ENCODE data around the gene MSANTD2. TPM values are rescaled to one million over a fixed set of nuclear protein-coding genes. Genes with fewer than 3 reads are reported as not detected.

Gene MSANTD2
- total RNA-seq, 1 donor from 2014 or later, result 17.9 TPM

DNA sequence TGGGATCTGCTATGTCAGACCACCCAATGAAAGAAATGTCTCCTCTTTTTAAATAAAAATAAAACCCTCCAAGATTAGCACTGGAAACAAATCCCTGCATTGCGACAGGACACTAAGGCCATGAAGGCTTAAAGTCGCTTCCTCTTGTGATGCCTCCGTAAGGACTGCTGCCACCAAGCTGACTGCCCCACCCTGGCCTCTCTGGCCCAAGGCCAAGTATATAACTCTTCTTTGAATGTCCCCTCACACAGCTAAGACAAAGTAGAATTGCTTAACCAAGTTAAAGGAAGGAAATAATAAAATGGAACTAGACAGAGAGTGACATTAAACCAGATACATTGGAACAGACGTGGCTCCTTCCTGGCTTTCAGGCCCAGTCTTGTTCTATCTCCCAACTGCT is 68.0 kb downstream of the MSANTD2 start:
- no peak for DNase-seq (ENCODE audit: low spot score)

DNA sequence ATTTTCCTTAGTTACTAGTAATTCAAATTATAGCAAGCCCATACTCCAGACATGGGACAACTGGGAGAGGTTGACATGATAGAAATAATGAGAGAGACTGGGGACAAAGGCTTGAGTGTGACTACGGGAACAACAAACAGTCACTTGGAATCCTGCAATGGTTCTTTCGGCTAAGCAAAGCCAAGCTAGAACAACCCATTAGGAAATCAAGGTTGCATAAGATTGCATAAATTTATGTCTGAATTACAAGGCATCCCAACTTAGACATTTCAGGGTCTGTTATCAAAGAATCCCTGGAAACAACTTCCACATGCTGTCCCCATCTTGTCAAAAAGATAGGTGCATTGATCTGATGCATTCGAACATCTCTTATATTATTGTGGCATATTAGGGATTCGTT is 70.6 kb downstream of the MSANTD2 start:
- DNase-seq (ENCODE audit: low spot score), result no peak

DNA sequence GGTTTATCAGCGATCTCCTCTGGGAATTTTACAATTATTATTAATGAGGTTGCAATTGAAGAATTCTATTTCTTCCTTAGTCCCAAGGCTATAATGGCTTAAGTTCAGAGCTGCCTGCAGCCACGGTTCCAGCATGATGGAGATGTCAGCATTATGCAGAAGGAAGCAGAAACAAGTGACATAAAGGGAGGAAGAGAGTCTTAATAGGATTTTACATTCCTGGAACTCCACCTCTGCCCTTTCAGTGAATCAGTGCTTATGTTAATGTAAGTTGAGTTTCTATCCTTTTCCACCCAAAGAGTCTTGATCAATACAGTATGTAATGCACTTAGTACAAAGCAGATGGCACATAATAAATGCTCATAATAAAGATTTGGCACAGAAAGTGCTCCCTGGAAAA is 72.1 kb downstream of the MSANTD2 start:
- no peak for DNase-seq (ENCODE audit: low spot score)

DNA sequence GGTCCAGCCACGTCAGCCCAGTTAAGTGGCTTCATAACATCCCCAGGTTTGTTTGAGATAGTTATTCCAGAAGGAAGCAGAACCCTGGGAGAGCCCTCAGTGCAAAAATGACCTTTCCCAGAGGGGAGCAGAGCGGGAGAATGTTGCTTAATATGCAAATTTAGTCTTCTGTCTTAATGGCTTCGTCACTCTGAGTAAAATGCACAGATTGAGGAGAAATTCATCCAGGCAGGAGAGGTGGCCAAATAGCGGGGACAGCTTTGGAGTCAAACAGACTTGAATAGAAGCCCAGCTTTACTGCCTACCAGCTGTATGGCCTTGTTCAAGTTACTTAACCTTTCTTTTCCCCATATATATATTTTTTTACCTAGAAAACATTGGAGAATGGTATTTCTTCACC is 72.7 kb downstream of the MSANTD2 start:
- no peak for DNase-seq (ENCODE audit: low spot score)

DNA sequence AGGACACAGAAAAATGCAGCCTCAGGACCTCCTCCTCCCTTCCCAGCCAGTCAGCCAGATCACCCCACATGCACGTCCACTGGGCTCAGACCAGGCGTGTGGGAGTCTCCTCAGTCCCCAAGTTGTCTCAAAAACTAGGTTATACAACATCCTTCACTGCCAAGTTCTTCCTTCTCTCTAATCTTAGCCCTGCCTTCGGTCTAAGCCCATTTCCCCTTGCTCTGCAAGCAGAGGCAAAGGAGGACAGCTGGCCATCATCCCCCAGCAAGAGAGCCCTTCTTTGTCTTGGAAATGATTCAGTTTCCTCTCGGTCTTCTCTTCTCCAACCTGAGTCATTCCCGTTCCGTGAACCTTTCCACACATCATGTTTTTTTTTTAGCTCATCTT is 74.5 kb downstream of the MSANTD2 start:
- DNase-seq (ENCODE audit: low spot score), result no peak

DNA sequence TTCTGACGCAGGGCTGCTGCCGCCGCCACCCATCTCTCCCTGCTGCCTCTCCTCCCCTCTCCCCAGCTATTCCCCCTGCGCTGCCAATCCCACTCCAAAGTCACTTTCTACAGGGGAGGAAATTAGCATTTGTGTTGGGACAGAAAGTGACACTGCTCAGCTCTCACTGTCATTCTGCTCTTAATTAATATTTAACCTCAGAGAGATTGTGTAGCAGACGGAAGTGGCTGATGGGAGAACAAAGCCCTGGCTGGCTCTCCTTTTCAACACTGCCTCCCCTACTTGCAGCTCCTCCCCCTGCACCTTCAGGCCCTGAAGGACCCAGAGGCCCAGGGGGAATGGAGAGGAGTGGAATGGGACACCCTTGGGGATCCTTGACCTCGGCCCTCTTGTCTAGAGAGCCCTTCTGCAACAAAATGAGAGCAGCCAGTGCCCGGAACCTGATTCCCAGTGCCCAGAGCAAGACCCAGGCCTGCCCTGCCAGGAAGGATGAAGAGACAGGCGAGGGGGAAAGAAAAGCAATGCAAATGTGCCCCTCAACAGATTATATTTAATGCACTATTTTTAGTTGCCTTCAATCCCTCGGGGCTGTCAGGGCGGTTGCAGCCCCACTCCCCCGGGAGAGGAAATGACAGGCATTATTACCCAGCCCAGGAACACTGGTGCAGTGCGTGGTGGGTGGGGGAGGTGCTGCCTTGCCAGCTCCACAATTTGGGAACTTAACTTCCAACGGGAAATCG is 75.1 kb downstream of the MSANTD2 start:
- no peak for DNase-seq (ENCODE audit: low spot score)

DNA sequence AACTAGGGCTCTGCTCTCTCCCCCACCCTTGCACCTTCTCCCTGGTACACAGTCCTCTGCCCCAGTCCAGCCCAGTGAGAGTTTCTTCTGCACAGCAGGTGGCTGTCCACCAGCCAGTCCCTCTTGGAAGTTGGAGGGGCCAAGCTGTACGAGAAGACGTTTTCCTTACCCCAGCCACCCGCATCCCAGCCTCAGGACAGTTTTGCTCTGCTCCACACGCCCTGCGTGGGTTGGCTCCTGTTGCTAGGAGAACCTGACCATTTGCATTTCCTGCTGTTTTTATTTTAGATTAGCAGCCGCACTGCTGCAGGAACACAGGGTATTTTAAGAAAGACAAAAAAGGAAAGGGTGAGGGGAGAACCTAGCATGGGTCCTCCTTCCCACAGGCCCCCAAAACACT is 78.0 kb downstream of the MSANTD2 start:
- no peak for DNase-seq (ENCODE audit: low spot score)

DNA sequence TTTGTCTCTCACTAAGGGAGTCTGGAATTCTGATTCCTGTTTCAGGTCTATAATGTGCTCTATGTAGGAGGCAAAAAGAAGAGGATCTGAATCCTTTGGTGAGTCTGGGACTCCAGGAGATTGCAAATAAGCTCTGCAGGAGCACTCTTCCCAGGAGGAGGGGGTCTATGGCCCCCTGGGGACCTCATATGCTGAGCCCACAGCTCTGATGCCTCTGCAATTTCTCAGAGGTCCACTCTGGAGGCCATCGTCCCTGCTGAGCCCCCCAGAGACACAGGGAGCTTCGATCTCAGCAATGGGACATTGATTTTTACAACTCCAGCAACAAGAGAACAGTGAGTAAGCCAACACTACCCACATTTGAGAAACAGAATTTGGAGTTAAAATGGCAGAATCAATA is 80.7 kb downstream of the MSANTD2 start:
- DNase-seq (ENCODE audit: low spot score), result no peak

DNA sequence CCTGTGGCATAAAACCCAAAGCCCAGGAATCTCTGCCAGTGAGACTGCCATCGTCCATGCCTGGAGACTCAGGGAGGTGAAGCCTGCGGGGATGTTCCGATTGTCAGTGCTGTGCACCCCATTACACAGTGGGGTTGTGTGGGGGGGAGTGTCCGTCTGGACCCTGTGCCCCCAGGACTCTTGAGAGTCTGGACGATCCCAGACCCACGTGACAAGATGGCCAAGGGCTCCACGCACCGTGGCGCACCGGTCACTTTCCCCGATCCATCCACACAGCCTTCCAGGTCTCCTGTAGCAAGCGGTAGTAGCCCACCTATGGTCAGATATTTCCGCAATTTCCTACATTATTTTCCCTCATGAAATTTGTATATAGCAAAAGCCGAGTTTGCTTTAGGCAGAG is 81.4 kb downstream of the MSANTD2 start:
- no peak for DNase-seq (ENCODE audit: low spot score)

DNA sequence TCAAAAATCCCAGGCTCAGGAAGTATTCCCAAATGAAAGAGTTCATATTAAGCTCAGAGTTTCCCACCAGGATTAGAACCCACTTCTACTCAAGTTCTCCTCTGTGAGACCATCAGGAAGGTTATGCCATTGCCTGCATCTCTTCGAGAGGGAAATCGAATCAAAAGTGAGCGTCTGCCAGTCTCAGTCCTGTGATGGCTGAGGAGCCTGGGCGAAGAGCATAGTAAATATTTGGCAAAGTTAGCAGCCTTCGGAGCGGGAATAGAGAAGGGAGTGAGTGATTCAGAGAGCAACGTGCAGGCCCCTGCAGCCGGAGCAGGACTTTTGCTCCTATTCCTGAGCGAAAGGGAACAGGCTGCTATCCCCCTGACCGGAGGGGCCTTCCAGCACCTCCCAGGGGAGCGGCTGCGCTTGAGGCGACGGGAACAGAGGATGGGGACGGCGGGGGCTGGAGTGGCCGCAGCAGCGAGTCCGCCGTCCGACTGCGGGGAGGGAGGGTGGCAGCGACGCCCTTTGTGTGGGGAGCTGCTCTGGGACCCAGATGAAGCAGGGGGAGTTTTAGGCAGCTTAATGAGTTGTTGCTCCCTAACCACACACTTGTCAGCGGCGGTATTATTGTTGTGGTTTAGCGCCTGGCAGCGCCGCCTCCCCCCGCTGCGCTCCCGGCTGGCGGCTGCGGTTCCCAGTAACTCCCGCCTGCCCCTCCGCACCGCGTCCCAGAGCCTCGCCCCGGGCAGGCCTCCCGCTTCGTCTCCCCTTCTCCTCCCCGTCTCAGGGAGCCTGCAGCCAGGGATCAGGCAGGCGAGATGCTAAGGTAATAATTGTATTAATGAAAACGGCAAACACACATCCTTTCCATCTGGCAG is 82.2 kb downstream of the MSANTD2 start:
- DNase-seq (ENCODE audit: low spot score), result no peak

DNA sequence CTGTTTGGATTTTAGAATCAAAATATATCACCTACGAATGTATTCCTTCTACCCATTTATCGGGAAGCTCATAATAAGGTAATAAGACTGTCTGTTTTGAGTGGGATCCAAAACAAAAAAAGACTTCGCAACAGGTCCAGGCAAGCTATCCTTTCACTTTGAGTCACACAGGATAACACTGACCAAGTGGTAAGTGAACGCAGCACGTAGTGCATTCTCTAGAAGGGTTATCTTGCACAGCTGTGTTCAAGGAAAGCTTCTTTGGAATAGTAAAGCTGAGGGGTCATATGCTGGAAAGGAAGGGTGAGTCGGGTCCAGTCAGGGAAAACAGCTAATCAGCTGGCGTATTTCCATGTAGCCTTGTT is 82.8 kb downstream of the MSANTD2 start:
- no peak for DNase-seq (ENCODE audit: low spot score)

DNA sequence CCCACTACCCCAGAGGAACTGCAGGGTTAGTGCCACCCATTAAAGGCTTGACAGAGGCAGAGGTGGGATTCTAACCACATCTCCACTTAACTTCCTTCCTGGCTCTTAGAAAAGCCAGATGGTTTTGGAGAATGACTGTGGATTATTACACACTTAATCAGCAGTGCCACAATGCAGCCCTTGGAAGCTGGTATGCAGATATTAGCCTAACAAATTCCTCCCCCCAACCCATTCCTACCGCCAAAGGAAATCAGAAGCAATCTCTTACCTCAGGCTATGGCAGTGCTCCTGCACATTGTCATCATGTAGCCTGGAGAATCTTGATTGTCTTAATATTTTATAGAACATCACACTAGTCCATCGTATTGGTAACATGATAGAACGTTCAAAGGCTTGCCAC is 83.6 kb downstream of the MSANTD2 start:
- DNase-seq (ENCODE audit: low spot score), result no peak

Other genes starting within 250 kb of the MSANTD2 start
- gene OR8A1, start 230.4 kb downstream of the MSANTD2 start, total RNA-seq, result not detected
- not detected for gene PANX3, start 189.0 kb downstream of the MSANTD2 start, total RNA-seq
- gene TBRG1, start 177.5 kb downstream of the MSANTD2 start, total RNA-seq, result 39.5 TPM
- gene SIAE, start 126.7 kb downstream of the MSANTD2 start, total RNA-seq, result 38.8 TPM
- 6.3 TPM for gene SPA17, start 126.5 kb downstream of the MSANTD2 start, total RNA-seq
- 6.1 TPM for gene NRGN, start 60.5 kb downstream of the MSANTD2 start, total RNA-seq
- gene VSIG2, start 48.2 kb downstream of the MSANTD2 start, total RNA-seq, result 215 TPM
- gene ESAM, start 38.1 kb downstream of the MSANTD2 start, total RNA-seq, result 34.4 TPM
- gene ROBO3, start 65.0 kb upstream of the MSANTD2 start, total RNA-seq, result 27.4 TPM
- 16.8 TPM for gene ROBO4, start 97.5 kb upstream of the MSANTD2 start, total RNA-seq
- gene HEPN1, start 118.8 kb upstream of the MSANTD2 start, total RNA-seq, result not detected
- 0.68 TPM for gene HEPACAM, start 135.6 kb upstream of the MSANTD2 start, total RNA-seq
- gene CCDC15, start 153.8 kb upstream of the MSANTD2 start, total RNA-seq, result 2.2 TPM